Myocyte (in vitro differentiated cells): ENCODE data around the gene MINDY1. TPM values are rescaled to one million over a fixed set of nuclear protein-coding genes. Genes with fewer than 3 reads are reported as not detected.
A peak's percentile ranks its signal among the peaks of the same experiment; 100 is the strongest.

Experiments
- DNase-seq: peaks from one replicate; pipeline ENCODE4 v3.0.0-alpha.2; 2012; ENCODE audit warnings: low read depth
- polyA plus RNA-seq: library from polyadenylated mRNA; unstranded; fragments of >200 nt; gene quantifications from one replicate; pipeline ENCODE4 v1.2.1, GENCODE V29; 2012; ENCODE audit warnings: missing spikeins
- total RNA-seq: library from RNA; depleted of rRNA; stranded (reverse); fragments of >200 nt; gene quantifications from 2 replicates; pipeline ENCODE4 v1.2.3, GENCODE V29; 2014

The MINDY1 gene, protein sequence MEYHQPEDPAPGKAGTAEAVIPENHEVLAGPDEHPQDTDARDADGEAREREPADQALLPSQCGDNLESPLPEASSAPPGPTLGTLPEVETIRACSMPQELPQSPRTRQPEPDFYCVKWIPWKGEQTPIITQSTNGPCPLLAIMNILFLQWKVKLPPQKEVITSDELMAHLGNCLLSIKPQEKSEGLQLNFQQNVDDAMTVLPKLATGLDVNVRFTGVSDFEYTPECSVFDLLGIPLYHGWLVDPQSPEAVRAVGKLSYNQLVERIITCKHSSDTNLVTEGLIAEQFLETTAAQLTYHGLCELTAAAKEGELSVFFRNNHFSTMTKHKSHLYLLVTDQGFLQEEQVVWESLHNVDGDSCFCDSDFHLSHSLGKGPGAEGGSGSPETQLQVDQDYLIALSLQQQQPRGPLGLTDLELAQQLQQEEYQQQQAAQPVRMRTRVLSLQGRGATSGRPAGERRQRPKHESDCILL
- total RNA-seq: 23.6 and 39.6 TPM in 2 replicates
- 13.9 TPM for polyA plus RNA-seq

DNA sequence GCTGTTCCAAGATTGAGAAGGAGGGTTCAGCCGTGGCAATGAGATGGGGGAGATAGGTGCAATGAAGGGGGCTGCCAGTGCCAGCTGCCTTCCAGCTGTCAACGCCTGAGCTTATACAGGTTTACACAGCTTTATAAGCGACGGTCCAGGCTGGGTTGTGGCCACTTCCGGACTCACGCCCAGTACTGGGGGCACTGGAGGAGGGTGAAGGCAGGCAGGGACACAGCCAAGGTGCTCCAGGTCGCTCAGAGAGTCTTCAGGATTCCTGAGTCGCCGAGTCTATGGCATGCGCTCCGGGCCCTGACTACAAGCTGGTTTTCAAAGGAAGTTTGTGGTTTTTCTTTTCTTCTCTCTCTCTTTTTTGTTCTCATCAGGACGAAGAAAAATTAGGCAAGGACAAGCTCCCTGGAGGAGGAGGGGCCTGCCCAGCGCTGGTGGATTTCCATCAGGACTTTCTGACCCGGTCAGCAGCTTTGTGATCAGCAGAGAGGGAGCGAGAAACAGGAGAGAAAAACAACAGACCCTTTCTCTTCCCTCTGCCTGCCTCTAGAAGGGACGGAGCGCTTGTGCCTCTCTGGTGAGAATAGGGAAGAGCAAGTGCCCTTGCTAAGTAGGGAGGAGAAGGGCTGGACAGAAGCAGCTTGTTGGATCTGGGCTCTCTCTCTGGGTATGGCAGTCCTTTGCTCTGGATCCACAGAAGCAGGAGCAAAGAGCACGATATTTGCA lies at the start of gene MINDY1:
MINDY1 (minus strand) TSS at position 576 of the 726 bp plus-strand sequence. CDS start 4,285 bp downstream, outside the sequence.
- DNase-seq: peak; percentile 91

DNA sequence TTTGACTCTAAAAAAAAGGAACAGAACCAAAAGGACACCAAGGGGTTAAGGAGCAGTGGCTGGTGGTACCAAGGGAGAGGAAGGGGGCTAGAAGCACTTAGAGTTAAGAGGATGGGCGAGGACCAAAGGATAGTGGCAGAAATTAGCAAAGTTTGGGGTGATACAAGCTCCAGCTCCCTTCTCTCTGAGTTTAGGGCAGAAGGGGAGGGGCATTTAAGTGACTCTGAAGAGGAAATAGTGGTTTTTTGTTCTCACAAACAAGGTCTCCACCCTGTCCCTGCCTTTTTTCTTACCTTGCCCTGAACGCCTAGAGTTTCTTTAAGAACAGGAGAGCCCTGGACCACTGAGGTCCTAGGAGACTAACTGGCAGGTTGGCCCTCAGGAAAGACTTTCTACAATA lies 49.4 kb upstream of the MINDY1 start:
- DNase-seq: no peak

DNA sequence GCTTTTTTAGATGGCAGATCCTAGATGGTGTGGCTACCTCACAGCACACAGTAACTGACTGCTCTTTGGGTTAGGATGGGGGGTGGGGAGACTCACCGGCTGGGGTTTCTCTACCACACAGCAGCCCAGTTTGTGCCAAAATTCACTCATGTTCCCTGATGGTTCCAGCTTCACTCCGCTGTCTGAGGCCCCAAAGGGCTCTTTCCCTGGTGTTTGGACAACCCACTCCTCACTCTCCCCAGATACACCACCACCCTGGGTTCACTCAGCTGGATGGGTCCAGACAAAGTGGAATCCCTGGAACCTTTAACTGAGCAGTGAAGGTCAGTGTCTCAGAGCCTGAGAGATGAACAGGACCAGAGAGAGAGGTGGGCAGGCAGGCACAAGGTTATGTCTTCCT lies 48.9 kb upstream of the MINDY1 start:
- no peak for DNase-seq

DNA sequence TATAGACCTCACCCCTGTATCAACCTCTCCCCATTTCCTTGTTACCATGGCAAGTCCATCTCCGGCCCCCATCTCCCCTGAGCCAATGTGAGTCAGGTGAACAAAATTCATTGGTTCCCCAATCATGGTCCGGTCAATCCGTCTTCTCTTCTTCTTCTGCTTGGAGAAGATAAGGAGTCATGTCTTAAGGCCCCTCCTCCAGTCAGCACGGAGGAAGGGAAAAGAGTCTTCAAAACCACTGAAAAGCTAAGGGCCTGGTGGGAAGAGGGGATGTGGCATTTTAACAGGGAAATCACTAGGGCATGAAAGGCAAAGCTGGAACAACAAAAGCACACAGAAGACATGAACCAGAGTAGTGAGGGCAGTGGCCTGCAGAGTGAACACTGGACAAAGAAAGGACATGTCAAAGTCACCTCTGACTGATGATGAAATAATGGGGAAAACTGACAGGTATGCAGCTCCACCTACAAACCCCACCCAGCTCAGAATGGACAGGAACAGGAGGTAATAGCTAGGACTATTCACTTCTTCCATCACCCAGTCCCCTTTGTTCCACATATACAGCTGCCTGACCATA lies 48.4 kb upstream of the MINDY1 start:
- DNase-seq: no peak

DNA sequence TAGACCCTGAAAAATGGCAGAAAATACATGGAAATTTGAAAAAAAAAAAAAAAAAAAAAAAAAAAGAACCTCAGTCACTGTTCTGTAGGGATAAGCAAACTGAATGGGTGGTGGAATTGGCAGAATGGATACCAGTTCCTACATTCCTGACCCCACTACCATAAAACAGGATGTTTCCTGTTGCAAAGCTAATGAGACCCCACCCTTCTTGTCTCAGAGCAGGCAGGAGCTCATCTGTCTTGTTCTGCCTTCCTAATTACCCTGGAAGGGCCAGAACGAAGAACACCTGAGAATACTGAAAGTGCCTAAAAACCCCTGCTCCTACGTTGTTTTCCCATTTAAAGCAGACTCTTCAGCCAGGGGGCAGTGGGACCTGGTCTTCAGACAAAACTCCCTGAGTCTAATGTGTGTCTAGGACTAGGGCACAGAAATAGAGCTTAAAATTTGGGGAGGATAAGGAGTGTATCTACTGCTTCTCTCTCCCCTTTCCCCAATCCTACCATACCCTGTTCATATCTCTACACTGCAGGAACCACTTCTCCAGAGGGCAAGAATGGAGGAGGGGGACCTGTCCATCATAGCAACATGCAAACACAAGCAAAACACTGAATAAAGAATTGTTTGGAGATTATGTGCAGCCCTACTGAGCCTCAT lies 44.8 kb upstream of the MINDY1 start:
- DNase-seq: no peak

DNA sequence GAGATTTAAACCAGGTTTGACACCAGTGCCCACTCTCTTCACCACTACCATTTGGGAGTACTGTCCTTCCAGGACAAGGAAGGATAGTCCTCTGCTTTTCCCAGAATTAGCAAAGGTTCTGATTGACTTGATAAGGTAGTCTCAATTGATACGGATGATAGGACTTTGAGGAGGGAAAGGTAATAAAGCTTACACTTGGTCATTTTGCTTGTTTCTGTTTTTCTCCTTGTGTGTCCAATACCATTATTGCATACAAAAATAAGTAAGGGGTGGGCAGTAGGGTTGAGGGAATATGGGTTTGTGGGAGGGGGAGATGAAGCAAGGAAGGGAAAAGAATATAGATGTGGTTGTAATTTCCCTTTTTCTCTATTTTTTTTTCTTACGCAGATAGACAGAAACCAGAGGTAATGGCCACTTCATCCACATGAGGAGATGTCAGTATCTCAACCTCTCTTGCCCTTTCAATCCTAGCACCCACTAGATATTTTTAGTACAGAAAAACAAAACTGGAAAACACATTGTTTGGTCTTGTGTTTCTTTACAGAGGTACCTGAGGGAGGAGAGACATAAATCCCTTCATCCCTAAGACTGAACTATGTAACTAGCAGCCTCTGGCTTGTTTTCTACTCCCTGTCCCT lies 43.5 kb upstream of the MINDY1 start:
- peak; percentile 13 for DNase-seq

GRCh38 chr1:151049458-151049857 lies 42.8 kb upstream of the MINDY1 start:
- DNase-seq: no peak

GRCh38 chr1:151048645-151049032 lies 41.9 kb upstream of the MINDY1 start:
- no peak for DNase-seq

DNA sequence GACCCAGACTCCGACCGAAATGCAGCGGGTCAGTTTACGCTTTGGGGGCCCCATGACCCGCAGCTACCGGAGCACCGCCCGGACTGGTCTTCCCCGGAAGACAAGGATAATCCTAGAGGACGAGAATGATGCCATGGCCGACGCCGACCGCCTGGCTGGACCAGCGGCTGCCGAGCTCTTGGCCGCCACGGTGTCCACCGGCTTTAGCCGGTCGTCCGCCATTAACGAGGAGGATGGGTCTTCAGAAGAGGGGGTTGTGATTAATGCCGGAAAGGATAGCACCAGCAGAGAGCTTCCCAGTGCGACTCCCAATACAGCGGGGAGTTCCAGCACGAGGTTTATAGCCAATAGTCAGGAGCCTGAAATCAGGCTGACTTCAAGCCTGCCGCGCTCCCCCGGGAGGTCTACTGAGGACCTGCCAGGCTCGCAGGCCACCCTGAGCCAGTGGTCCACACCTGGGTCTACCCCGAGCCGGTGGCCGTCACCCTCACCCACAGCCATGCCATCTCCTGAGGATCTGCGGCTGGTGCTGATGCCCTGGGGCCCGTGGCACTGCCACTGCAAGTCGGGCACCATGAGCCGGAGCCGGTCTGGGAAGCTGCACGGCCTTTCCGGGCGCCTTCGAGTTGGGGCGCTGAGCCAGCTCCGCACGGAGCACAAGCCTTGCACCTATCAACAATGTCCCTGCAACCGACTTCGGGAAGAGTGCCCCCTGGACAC lies 41.4 kb upstream of the MINDY1 start:
- DNase-seq: peak; percentile 79

DNA sequence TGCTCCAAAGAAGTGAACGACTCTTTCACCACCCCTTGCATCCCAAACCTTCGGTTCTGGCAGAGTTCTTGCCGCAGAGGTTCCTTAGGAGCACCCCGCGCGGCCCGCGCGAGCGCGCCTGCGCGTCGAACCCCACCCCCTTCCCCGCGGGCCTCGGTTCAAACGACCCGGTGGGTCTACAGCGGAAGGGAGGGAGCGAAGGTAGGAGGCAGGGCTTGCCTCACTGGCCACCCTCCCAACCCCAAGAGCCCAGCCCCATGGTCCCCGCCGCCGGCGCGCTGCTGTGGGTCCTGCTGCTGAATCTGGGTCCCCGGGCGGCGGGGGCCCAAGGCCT lies 40.9 kb upstream of the MINDY1 start, which contains the start of gene C1orf56:
C1orf56 (plus strand) TSS at position 161 of the 334 bp plus-strand sequence; CDS start at position 258, 97 bp downstream.
- peak; percentile 79 for DNase-seq

DNA sequence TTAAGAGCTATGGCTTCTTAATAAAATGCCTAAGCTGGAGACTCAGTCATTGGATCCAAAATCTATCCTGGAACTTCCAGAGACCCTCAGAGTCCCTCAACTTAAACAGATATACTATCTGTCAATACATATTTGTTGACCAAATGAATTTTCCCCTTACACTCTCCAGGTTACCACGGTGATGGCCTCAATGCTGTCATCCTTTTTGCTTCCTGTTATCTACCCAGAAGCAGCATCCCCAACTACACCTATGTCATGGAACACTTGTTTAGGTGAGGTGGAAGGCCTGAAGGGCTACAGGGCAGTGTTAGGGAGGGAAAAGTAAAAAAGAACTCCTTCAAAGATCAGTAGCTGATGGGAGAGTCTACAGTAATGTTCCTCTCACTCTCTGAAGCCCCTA lies 36.5 kb upstream of the MINDY1 start:
- no peak for DNase-seq

DNA sequence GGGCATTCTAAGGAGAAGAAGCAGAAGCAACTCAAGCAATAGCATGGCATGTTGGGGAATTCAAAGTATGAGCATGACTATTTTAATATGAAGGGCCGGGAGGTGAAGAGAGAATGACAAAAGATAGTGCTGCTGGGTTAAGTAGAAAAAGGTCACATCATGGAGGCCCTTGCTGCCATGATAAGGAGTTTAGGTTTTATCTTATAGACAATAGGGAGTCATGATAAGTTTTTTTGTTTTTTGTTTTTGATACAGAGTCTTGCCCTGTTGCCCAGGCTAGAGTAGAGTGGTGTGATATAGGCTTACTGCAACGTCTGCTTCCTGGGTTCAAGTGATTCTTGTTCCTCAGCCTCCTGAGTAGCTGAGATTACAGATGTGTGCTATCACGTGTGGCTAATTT lies 32.8 kb upstream of the MINDY1 start:
- no peak for DNase-seq

DNA sequence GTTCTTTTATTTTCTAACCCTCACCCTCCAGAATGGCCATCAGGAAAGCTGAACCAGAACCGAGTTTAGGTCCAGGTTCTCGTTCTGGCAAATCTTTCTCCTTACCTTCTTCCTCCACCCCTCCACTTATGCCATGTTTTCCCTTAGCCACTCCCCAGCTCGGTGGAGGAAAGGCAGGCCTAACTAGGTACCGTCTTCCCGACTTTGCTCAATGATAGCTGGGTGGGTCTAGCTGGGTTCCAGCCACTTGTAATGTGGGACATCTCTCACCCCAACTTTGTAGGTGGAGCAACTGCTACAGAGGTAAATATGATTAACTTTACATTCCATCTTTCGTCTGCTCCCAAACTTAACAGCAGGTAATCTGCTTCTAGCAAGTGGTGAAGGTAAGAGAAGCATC lies 30.3 kb upstream of the MINDY1 start:
- DNase-seq: no peak

DNA sequence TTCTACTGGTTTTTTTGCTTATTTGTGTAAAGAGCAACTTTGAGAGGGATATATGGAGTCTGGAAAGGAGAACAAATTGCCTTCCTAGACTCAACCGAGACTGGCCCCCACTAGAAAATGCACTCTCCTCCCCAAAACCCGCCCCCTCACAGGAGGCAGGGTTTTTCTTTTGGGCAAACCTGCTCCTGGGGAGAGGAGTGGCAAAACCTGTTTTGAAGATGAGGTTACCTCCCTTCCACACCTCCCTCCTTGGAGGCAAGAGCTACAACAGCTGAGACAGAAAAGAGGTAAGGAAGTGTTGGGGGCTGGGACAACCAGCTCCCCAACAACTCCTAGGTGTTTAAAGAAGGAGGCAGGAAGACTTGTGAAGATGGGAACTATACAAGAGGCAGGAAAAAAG lies 29.7 kb upstream of the MINDY1 start, which contains the start of gene BNIPL:
BNIPL (plus strand) TSS at position 231 of the 400 bp plus-strand sequence; CDS start at position 371, 140 bp downstream.
- DNase-seq: no peak

GRCh38 chr1:151035167-151035566 lies 28.5 kb upstream of the MINDY1 start:
- DNase-seq: no peak

DNA sequence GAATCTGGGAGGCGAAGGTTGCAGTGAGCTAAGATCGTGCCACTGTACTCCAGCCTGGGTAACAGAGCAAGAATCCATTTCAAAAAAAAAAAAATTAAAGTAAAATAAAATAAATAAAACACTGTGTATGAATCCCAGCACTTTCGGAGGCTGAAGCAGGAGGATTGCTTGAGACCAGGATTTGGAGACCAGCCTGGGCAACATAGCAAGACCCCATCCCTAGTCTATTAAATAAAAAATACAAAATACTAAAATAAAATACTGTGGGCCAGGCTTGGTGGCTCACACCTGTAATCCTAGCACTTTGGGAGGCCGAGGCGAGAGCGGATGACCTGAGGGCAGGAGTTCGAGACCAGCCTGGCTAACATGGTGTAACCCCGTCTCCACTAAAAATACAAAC lies 25.5 kb upstream of the MINDY1 start:
- DNase-seq: no peak

- DNase-seq: no peak
These were observed 19.8 kb upstream of the MINDY1 start for GRCh38 chr1:151026460-151026859.

DNA sequence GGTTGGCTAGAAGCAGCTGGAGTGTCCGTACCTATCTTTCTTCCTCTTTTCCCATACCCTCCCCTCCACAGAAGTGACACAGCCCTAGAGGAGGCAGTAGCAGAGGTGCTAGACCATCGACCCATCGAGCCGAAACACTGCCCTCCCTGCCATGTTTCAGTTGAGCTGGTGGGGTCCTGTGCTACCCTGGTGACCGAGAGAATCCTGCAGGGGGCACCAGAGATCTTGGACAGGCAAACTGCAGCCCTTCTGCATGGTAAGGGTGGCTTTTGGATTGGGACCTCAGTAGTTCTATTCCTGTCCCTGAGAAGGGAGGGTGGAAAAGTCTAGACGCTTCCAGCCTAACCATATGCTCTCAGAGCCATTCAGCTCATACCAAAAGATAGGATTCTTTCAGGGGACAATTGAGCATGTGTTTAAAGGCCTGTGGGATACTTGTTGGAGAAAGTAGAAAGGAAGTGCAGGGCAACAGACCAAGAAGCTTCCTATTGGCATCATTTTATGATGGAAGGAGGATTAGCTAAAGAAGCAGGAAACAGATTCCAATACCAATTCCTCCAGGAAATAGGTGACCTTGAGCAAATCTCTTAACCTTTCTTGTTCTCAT lies 17.9 kb upstream of the MINDY1 start:
- DNase-seq: peak; percentile 91

- DNase-seq: no peak
These were observed 6.8 kb upstream of the MINDY1 start for GRCh38 chr1:151013518-151013917.
